NCI-H2227 treated with DMSO at 0.1 percent for 48 hours (cell line): ENCODE results near the gene PALLD.
"Not testable (repeated sequence)": the region's sequence is repeated elsewhere in the genome, so short reads cannot be mapped to it uniquely, and the experiment has no call there.

ENCODE experiments used
- DNase-seq: peaks from one replicate; lab custom pipeline; 2025; lab: John Stamatoyannopoulos, UW

PALLD gene

GRCh38 chr4:168707205-168707604, 210.4 kb downstream of the PALLD start:
- no peak for DNase-seq

GRCh38 chr4:168708108-168708507, 211.3 kb downstream of the PALLD start:
- no peak for DNase-seq

GRCh38 chr4:168710353-168710946, 213.6 kb downstream of the PALLD start:
- no peak for DNase-seq

GRCh38 chr4:168711197-168712140, 214.6 kb downstream of the PALLD start:
- no peak for DNase-seq

- no peak for DNase-seq
Measured at GRCh38 chr4:168712316-168712890, 215.6 kb downstream of the PALLD start.

- DNase-seq = no peak
Measured at GRCh38 chr4:168713253-168713652, 216.4 kb downstream of the PALLD start.

GRCh38 chr4:168715896-168716295, 219.0 kb downstream of the PALLD start:
- DNase-seq = no peak

GRCh38 chr4:168716406-168717129, 219.7 kb downstream of the PALLD start:
- no peak for DNase-seq

GRCh38 chr4:168717847-168718246, 221.0 kb downstream of the PALLD start:
- DNase-seq = no peak

- DNase-seq = no peak
Measured at GRCh38 chr4:168719725-168720124, 222.9 kb downstream of the PALLD start.

- no peak for DNase-seq
Measured at GRCh38 chr4:168720396-168720900, 223.6 kb downstream of the PALLD start.

GRCh38 chr4:168722391-168722790, 225.5 kb downstream of the PALLD start:
- no peak for DNase-seq

GRCh38 chr4:168723020-168723419, 226.2 kb downstream of the PALLD start:
- DNase-seq = no peak

- DNase-seq = no peak
Measured at GRCh38 chr4:168723569-168723968, 226.7 kb downstream of the PALLD start.

- no peak for DNase-seq
Measured at GRCh38 chr4:168724243-168724642, 227.4 kb downstream of the PALLD start.

- DNase-seq = no peak
Measured at GRCh38 chr4:168724686-168725411, 228.0 kb downstream of the PALLD start.

GRCh38 chr4:168725930-168726329, 229.1 kb downstream of the PALLD start:
- DNase-seq = no peak

- not testable (repeated sequence) for DNase-seq
Measured at GRCh38 chr4:168727181-168727580, 230.3 kb downstream of the PALLD start.

GRCh38 chr4:168731006-168731636, 234.3 kb downstream of the PALLD start:
- DNase-seq = no peak

GRCh38 chr4:168731706-168732414, 235.0 kb downstream of the PALLD start:
- no peak for DNase-seq
